NCI-H2227 (cell line): ENCODE results near the gene FAM227B.
"Not testable (repeated sequence)": the region's sequence is repeated elsewhere in the genome, so short reads cannot be mapped to it uniquely, and the experiment has no call there.

Experiments
- DNase-seq: peaks from one replicate; lab custom pipeline; 2025; ENCODE audit not compliant: unreplicated experiment; lab: John Stamatoyannopoulos, UW

Gene FAM227B

GRCh38 chr15:49620658-49621368, at the start of gene FAM227B, which contains the start of gene DTWD1:
FAM227B (minus strand) TSS chr15:49620818; CDS start chr15:49615171, 5,647 bp downstream.
DTWD1 (plus strand) TSS chr15:49621048; CDS start chr15:49625168, 4,120 bp downstream.
- peak; percentile 96 for DNase-seq

- DNase-seq, result no peak
Measured at GRCh38 chr15:49669288-49669687, 48.7 kb upstream of the FAM227B start.

GRCh38 chr15:49666486-49666885, 45.9 kb upstream of the FAM227B start:
- not testable (repeated sequence) for DNase-seq

GRCh38 chr15:49664716-49665115, 44.1 kb upstream of the FAM227B start:
- no peak for DNase-seq

- no peak for DNase-seq
Measured at GRCh38 chr15:49656734-49657133, 36.1 kb upstream of the FAM227B start.

GRCh38 chr15:49652922-49653321, 32.3 kb upstream of the FAM227B start:
- no peak for DNase-seq

- DNase-seq, result no peak
Measured at GRCh38 chr15:49650676-49651075, 30.1 kb upstream of the FAM227B start.

GRCh38 chr15:49649987-49650386, 29.4 kb upstream of the FAM227B start:
- DNase-seq, result no peak

- no peak for DNase-seq
Measured at GRCh38 chr15:49646891-49647290, 26.3 kb upstream of the FAM227B start.

- no peak for DNase-seq
Measured at GRCh38 chr15:49645941-49646340, 25.3 kb upstream of the FAM227B start.

- no peak for DNase-seq
Measured at GRCh38 chr15:49645277-49645676, 24.7 kb upstream of the FAM227B start.

GRCh38 chr15:49644364-49644794, 23.8 kb upstream of the FAM227B start:
- DNase-seq, result no peak

GRCh38 chr15:49637857-49638256, 17.2 kb upstream of the FAM227B start:
- DNase-seq, result no peak

- DNase-seq, result no peak
Measured at GRCh38 chr15:49628379-49628778, 7.8 kb upstream of the FAM227B start.

- DNase-seq, result no peak
Measured at GRCh38 chr15:49627407-49627877, 6.8 kb upstream of the FAM227B start.

- DNase-seq, result no peak
Measured at GRCh38 chr15:49625460-49626036, 4.9 kb upstream of the FAM227B start.

GRCh38 chr15:49624056-49624455, 3.4 kb upstream of the FAM227B start:
- DNase-seq, result no peak

GRCh38 chr15:49622561-49622960, 1.9 kb upstream of the FAM227B start:
- DNase-seq, result no peak

- no peak for DNase-seq
Measured at GRCh38 chr15:49621887-49622286, 1.3 kb upstream of the FAM227B start.

GRCh38 chr15:49621401-49621811, 788 bp upstream of the FAM227B start:
- DNase-seq, result peak; percentile 27

GRCh38 chr15:49620199-49620598, 419 bp downstream of the FAM227B start:
- peak; percentile 18 for DNase-seq

GRCh38 chr15:49619226-49619625, 1.4 kb downstream of the FAM227B start:
- no peak for DNase-seq
